Tibial nerve (tissue), 4 donors: ENCODE measurements around the gene STX8. TPM values are rescaled to one million over a fixed set of nuclear protein-coding genes. Genes with fewer than 3 reads are reported as not detected.
"Not testable (repeated sequence)": the region's sequence is repeated elsewhere in the genome, so short reads cannot be mapped to it uniquely, and the experiment has no call there.

Experiments
- DNase-seq, 2 donors: peaks; one replicate each; pipeline ENCODE4 v3.0.0-alpha.2; 2019; ENCODE audit warnings: low spot score in 2 of 2
- H3K27ac ChIP-seq, 4 donors: fragments of 200-600 bp; sonication (generic) in 3 of 4; one replicate each; pipeline ENCODE4 v1.5.1; 2017 to 2019; ENCODE audit warnings: mild to moderate bottlenecking in 1 of 4
- H3K27me3 ChIP-seq, 2 donors: fragments of 200-600 bp; sonication (generic) in 1 of 2; one replicate each; pipeline versions ENCODE4 v1.5.1 to v1.6.0; 2017 to 2019
- H3K36me3 ChIP-seq, 3 donors: fragments of 200-600 bp; sonication (generic); one replicate each; pipeline ENCODE4 v1.5.1; 2018 to 2019
- H3K4me1 ChIP-seq, 4 donors: fragments of 200-600 bp; sonication (generic) in 3 of 4; one replicate each; pipeline ENCODE4 v1.5.1; 2017 to 2019
- H3K4me3 ChIP-seq, 4 donors: fragments of 200-600 bp; sonication (generic) in 3 of 4; one replicate each; pipeline ENCODE4 v1.5.1; 2017 to 2019; ENCODE audit warnings: mild to moderate bottlenecking in 1 of 4, moderate library complexity in 1 of 4
- H3K9me3 ChIP-seq, 4 donors: fragments of 200-600 bp; sonication (generic) in 3 of 4; one replicate each; pipeline ENCODE4 v1.5.1; 2017 to 2019
- CTCF ChIP-seq, 5 experiments: fragments of 200-600 bp in 3 of 5; fragments of 450-650 bp in 2 of 5; sonication (generic) in 3 of 5; IDR thresholded peaks; one replicate each; pipeline ENCODE4 v1.5.1; 2016 to 2019; ENCODE audit warnings: antibody characterized with exemption in 5 of 5, mild to moderate bottlenecking in 3 of 5, moderate library complexity in 2 of 5
- EP300 ChIP-seq, 2 donors: sonication (generic); formaldehyde crosslinking; IDR thresholded peaks; one replicate each; pipeline ENCODE4 v1.6.1; 2017; ENCODE audit warnings: antibody characterized with exemption in 2 of 2, mild to moderate bottlenecking in 1 of 2
- POLR2A ChIP-seq, 2 donors: fragments of 450-650 bp; IDR thresholded peaks; one replicate each; pipeline ENCODE4 v1.6.1; 2017; ENCODE audit warnings: antibody characterized with exemption in 2 of 2, mild to moderate bottlenecking in 2 of 2, moderate library complexity in 2 of 2
- whole genome bisulfite sequencing, 2 donors: methylation state at CpG; one replicate each; pipeline ENCODE4 v1.1.5; 2018; 5-methylcytosine and 5-hydroxymethylcytosine counted together
- total RNA-seq, 4 donors: library from RNA; depleted of rRNA; stranded (reverse); fragments of >200 nt; gene quantifications; one replicate each; pipeline ENCODE4 v1.1.0, GENCODE V29; 2016

The STX8 gene
- total RNA-seq, 4 donors from 2014 or later, result 57.7 to 97.2 (median 69.1) TPM

- no peaks in the 10 kb centered on the region for H3K27me3 ChIP-seq
- peaks cover 0 to under 1% (median 0%) of the 10 kb centered on the region in 4 donors for H3K4me1 ChIP-seq
- no peaks in the 10 kb centered on the region for H3K36me3 ChIP-seq
- no peak overlapping the region for H3K4me3 ChIP-seq
- TF ChIP-seq POLR2A (IDR thresholded peaks at IDR 0.05), result no peak
- no peak for TF ChIP-seq EP300 (IDR thresholded peaks at IDR 0.05)
- no peak for TF ChIP-seq CTCF (IDR thresholded peaks at IDR 0.05)
- no peak overlapping the region for H3K27ac ChIP-seq
- H3K9me3 ChIP-seq, result no peaks in the 10 kb centered on the region
- DNase-seq, result no peak
- 92 to 93% methylated on average over 3 of the region's 3 CpGs for WGBS, 2 donors
Measured at GRCh38 chr17:9383826-9384225, 191.8 kb downstream of the STX8 start.

- TF ChIP-seq EP300 (IDR thresholded peaks at IDR 0.05), result no peak
- TF ChIP-seq POLR2A (IDR thresholded peaks at IDR 0.05), result no peak
- no peak for TF ChIP-seq CTCF (IDR thresholded peaks at IDR 0.05)
- no peaks in the 10 kb centered on the region for H3K9me3 ChIP-seq
- H3K27ac ChIP-seq, result no peak overlapping the region
- no peaks in the 10 kb centered on the region for H3K4me1 ChIP-seq
- 70 to 81% methylated on average over 2 of the region's 2 CpGs for WGBS, 2 donors
- H3K36me3 ChIP-seq, result peaks cover 0 to 5% (median 0%) of the 10 kb centered on the region in 3 donors
- no peak for DNase-seq
- no peak overlapping the region for H3K4me3 ChIP-seq
- H3K27me3 ChIP-seq, result no peaks in the 10 kb centered on the region
Measured at GRCh38 chr17:9382626-9383025, 193.0 kb downstream of the STX8 start.

- H3K4me1 ChIP-seq, result no peaks in the 10 kb centered on the region
- H3K27me3 ChIP-seq, result no peaks in the 10 kb centered on the region
- WGBS, 2 donors, result 93 to 96% methylated on average over 2 of the region's 2 CpGs
- H3K36me3 ChIP-seq, result peaks cover 0 to 20% (median 0%) of the 10 kb centered on the region in 3 donors
- no peak overlapping the region for H3K4me3 ChIP-seq
- TF ChIP-seq EP300 (IDR thresholded peaks at IDR 0.05) (no peak), CTCF (IDR thresholded peaks at IDR 0.05) (no peak), POLR2A (IDR thresholded peaks at IDR 0.05) (no peak)
- H3K27ac ChIP-seq, result no peak overlapping the region
- no peaks in the 10 kb centered on the region for H3K9me3 ChIP-seq
- no peak for DNase-seq
Measured at GRCh38 chr17:9381068-9381467, 194.6 kb downstream of the STX8 start.

- Histone ChIP-seq H3K4me3 (no peak overlapping the region), H3K27ac (no peak overlapping the region), H3K9me3 (no peaks in the 10 kb centered on the region), H3K36me3 (peaks cover 0 to 24% (median 0%) of the 10 kb centered on the region in 3 donors), H3K4me1 (no peaks in the 10 kb centered on the region), H3K27me3 (no peaks in the 10 kb centered on the region)
- no peak for DNase-seq
- 96 to 98% methylated on average over 4 of the region's 4 CpGs for WGBS, 2 donors
- no peak for TF ChIP-seq POLR2A (IDR thresholded peaks at IDR 0.05)
- TF ChIP-seq EP300 (IDR thresholded peaks at IDR 0.05), result no peak
Measured at GRCh38 chr17:9380361-9380760, 195.3 kb downstream of the STX8 start.

GRCh38 chr17:9376177-9376576, 199.4 kb downstream of the STX8 start:
- WGBS, 2 donors, result 96% methylated on average over 9 of the region's 9 CpGs
- peaks cover 0 to 24% (median 0%) of the 10 kb centered on the region in 3 donors for H3K36me3 ChIP-seq
- H3K4me1 ChIP-seq, H3K27me3 ChIP-seq, H3K27ac ChIP-seq, H3K4me3 ChIP-seq, H3K9me3 ChIP-seq, DNase-seq: not testable (repeated sequence)

- WGBS, 2 donors, result 53 to 56% methylated on average over 4 of the region's 4 CpGs
- Histone ChIP-seq H3K36me3 (peaks cover 0 to 3% (median 0%) of the 10 kb centered on the region in 3 donors), H3K27ac (peak overlapping the region in 1 of 4 donors; percentile 8), H3K9me3 (no peaks in the 10 kb centered on the region), H3K4me1 (peaks cover 0 to 5% (median 0%) of the 10 kb centered on the region in 4 donors), H3K27me3 (no peaks in the 10 kb centered on the region), H3K4me3 (no peak overlapping the region)
- DNase-seq, result no peak
- no peak for TF ChIP-seq POLR2A (IDR thresholded peaks at IDR 0.05)
- TF ChIP-seq CTCF (IDR thresholded peaks at IDR 0.05), result no peak
- no peak for TF ChIP-seq EP300 (IDR thresholded peaks at IDR 0.05)
Measured at GRCh38 chr17:9371019-9371418, 204.6 kb downstream of the STX8 start.
